Mesothelial cell of epicardium (in vitro differentiated cells): ENCODE results near the gene LYZL1. TPM values are rescaled to one million over a fixed set of nuclear protein-coding genes. Genes with fewer than 3 reads are reported as not detected.

Source experiments
- DNase-seq, 2 experiments: peaks; one replicate each; pipeline ENCODE4 v3.0.0; 2021; ENCODE audit warnings: low spot score in 2 of 2; ENCODE audit not compliant: unreplicated experiment in 2 of 2
- H3K27ac Mint-ChIP-seq: 2 replicates; pipeline ENCODE4 v1.8.0; 2021; ENCODE audit warnings: mixed read lengths
- H3K27me3 Mint-ChIP-seq: 2 replicates; pipeline ENCODE4 v1.8.0; 2021; ENCODE audit warnings: low read depth, mixed read lengths
- H3K36me3 Mint-ChIP-seq: 2 replicates; pipeline ENCODE4 v1.8.0; 2021; ENCODE audit warnings: mixed read lengths
- H3K4me1 Mint-ChIP-seq: 2 replicates; pipeline ENCODE4 v1.8.0; 2021; ENCODE audit warnings: mixed read lengths
- H3K4me3 Mint-ChIP-seq: 2 replicates; pipeline ENCODE4 v1.8.0; 2021; ENCODE audit warnings: mild to moderate bottlenecking, moderate library complexity, mixed read lengths
- H3K9me3 Mint-ChIP-seq: 2 replicates; pipeline ENCODE4 v1.8.0; 2021; ENCODE audit warnings: mixed read lengths
- CTCF ChIP-seq: fragments of 200-600 bp; sonication (generic); IDR thresholded peaks from one replicate; pipeline ENCODE4 v1.5.0; 2021; ENCODE audit warnings: antibody characterized with exemption; ENCODE audit not compliant: unreplicated experiment
- total RNA-seq: library from RNA; stranded (reverse); gene quantifications from 3 replicates; pipeline ENCODE4 v1.2.1, GENCODE V29; 2021

Gene LYZL1
- total RNA-seq, 1 donor from 2014 or later: not detected

- Mint-ChIP-seq H3K27me3 (no peaks in the 10 kb centered on the region), H3K4me3 (no peak overlapping the region), H3K4me1 (peaks cover 70% of the 10 kb centered on the region), H3K27ac (peak overlapping the region; percentile 98), H3K9me3 (no peaks in the 10 kb centered on the region), H3K36me3 (no peaks in the 10 kb centered on the region)
- DNase-seq: no peak
- TF ChIP-seq CTCF: no peak
Measured at GRCh38 chr10:29256586-29256985, 32.3 kb upstream of the LYZL1 start.

- H3K27ac Mint-ChIP-seq: peak overlapping the region; percentile 98
- H3K9me3 Mint-ChIP-seq: no peaks in the 10 kb centered on the region
- H3K36me3 Mint-ChIP-seq: no peaks in the 10 kb centered on the region
- no peak for TF ChIP-seq CTCF
- H3K27me3 Mint-ChIP-seq: no peaks in the 10 kb centered on the region
- H3K4me3 Mint-ChIP-seq: no peak overlapping the region
- peaks cover 67% of the 10 kb centered on the region for H3K4me1 Mint-ChIP-seq
- DNase-seq: no peak
Measured at GRCh38 chr10:29257106-29257783, 31.6 kb upstream of the LYZL1 start.

GRCh38 chr10:29257784-29258135 is 31.1 kb upstream of the LYZL1 start:
- H3K27me3 Mint-ChIP-seq: no peaks in the 10 kb centered on the region
- DNase-seq: no peak
- peak overlapping the region; percentile 98 for H3K27ac Mint-ChIP-seq
- TF ChIP-seq CTCF: no peak
- no peaks in the 10 kb centered on the region for H3K36me3 Mint-ChIP-seq
- H3K4me3 Mint-ChIP-seq: no peak overlapping the region
- H3K4me1 Mint-ChIP-seq: peaks cover 67% of the 10 kb centered on the region
- H3K9me3 Mint-ChIP-seq: no peaks in the 10 kb centered on the region

GRCh38 chr10:29259498-29259897 is 29.4 kb upstream of the LYZL1 start:
- Mint-ChIP-seq H3K36me3 (no peaks in the 10 kb centered on the region), H3K27ac (peak overlapping the region; percentile 82), H3K9me3 (no peaks in the 10 kb centered on the region), H3K4me1 (peaks cover 50% of the 10 kb centered on the region), H3K27me3 (no peaks in the 10 kb centered on the region), H3K4me3 (no peak overlapping the region)
- no peak for DNase-seq
- TF ChIP-seq CTCF: no peak

GRCh38 chr10:29263506-29263905 is 25.4 kb upstream of the LYZL1 start:
- TF ChIP-seq CTCF: no peak
- Mint-ChIP-seq H3K4me1 (peaks cover 22% of the 10 kb centered on the region), H3K9me3 (no peaks in the 10 kb centered on the region), H3K4me3 (no peak overlapping the region), H3K27me3 (no peaks in the 10 kb centered on the region), H3K36me3 (no peaks in the 10 kb centered on the region), H3K27ac (peak overlapping the region; percentile 50)
- DNase-seq: no peak

- Mint-ChIP-seq H3K36me3 (peaks cover 11% of the 10 kb centered on the region), H3K4me1 (peaks cover 18% of the 10 kb centered on the region), H3K27me3 (no peaks in the 10 kb centered on the region), H3K9me3 (peaks cover 1% of the 10 kb centered on the region), H3K27ac (peak overlapping the region; percentile 54), H3K4me3 (no peak overlapping the region)
- DNase-seq: no peak
- TF ChIP-seq CTCF: no peak
Measured at GRCh38 chr10:29265210-29265768, 23.6 kb upstream of the LYZL1 start.
